Ovary (tissue), 3 donors: ENCODE data around the gene FBLN2.

Experiments used
- CTCF ChIP-seq, 3 donors: fragments of 450-650 bp in 2 of 3; fragments of 200-600 bp in 1 of 3; IDR thresholded peaks; one replicate each; pipeline versions ENCODE4 v1.5.1 to v1.8.0; 2016 to 2022; ENCODE audit warnings: antibody characterized with exemption in 3 of 3, mild to moderate bottlenecking in 1 of 3
- EP300 ChIP-seq: sonication (generic); formaldehyde crosslinking; IDR thresholded peaks from one replicate; pipeline ENCODE4 v1.6.1; 2017; ENCODE audit warnings: antibody characterized with exemption
- donor health status: DM: no; HTN: no; CAD: no.

- TF ChIP-seq CTCF (IDR thresholded peaks at IDR 0.05) (no peak), EP300 (no peak)
These were observed 19.5 kb upstream of the FBLN2 start for GRCh38 chr3:13529196-13530112.
